NCI-H2107 treated with DMSO at 0.1 percent for 48 hours (cell line): ENCODE results near the gene ZNF93.
"Not testable (repeated sequence)": the region's sequence is repeated elsewhere in the genome, so short reads cannot be mapped to it uniquely, and the experiment has no call there.

Experiments
- DNase-seq: peaks from one replicate; lab custom pipeline; 2025; ENCODE audit not compliant: unreplicated experiment; lab: John Stamatoyannopoulos, UW

Gene ZNF93

GRCh38 chr19:19900729-19901444 lies at the start of gene ZNF93:
Gene ZNF93, plus strand, starts transcription at chr19:19900946. Its CDS starts 143 bp downstream, at chr19:19901089.
- DNase-seq: peak; percentile 82

- DNase-seq: not testable (repeated sequence)
Observed at GRCh38 chr19:19851740-19852139, 49.0 kb upstream of the ZNF93 start.

- DNase-seq: no peak
Observed at GRCh38 chr19:19858751-19859150, 42.0 kb upstream of the ZNF93 start.

DNA sequence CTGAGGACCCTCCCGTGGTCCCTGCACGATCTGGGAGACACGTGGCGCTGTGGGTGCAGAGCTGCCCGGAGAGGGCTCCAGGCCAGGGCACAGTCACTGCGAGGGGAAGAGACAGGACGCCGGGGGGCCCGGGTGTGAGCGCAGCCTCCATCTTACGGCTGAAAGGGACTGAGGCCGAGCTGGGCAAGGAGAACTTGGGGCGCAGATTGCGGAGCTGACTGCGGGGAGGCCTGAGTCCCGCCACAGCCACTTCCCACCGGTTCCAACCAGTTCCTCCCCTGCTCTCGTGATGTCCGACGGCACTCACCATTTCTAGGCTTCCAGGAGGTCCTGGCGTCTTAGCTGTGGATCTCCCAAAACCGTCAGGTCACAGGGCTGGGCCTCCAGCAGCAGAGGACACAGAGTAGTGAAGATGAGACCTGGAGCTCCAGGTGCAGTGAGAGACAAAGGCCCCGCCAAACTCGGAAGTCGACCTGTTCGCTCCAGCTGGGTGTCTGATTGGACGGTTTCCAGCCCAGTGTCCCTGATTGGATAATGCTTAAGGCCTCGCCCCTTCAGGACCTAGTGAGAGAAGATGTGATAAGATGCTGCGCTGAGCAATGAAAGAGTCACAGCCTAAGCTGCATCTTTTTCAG lies 39.9 kb upstream of the ZNF93 start:
- no peak for DNase-seq

DNA sequence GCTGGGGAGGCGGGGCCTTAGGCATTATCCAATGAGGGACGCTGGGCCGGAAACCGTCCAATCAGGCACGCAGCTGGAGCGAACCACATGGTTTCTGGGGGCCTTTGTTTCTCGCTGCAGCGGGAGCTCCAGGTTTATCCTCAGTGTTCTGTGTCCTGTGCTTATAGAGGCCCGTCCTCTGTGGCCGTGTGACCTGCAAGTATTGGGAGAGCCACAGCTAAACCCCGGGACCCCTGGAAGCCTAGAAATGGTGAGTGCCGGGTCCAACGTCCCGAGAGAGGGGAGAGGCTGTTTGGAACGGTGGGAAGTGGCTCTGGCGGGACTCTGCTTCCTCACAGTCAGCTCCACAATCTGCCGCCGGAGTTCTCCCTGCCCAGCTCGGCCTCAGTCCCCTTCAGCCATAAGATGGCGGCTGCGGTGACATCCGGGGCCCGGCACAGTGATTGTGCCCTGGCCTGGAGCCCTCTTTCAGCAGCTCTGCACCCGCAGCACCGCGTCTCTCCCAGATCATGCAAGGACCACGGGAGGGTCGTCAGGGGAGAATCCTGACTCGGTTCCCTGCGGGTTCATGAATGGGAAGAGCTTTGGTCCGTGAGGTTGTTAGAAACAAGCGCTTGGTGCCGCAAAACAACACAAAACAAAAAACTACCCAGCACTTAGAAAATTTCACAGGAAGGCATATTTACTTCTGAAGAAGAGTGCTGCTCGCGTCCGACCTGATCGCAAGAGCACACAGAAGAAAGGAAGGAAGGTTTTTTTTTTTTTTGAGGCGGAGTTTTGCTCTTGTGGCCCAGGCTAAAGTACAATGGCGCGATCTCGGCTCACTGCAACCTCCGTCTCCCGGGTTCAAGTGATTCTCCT lies 34.8 kb upstream of the ZNF93 start, which contains the start of gene ZNF253:
ZNF253 (plus strand) TSS at position 133 of the 861 bp plus-strand sequence; CDS start at position 248, 115 bp downstream.
- peak; percentile 94 for DNase-seq

GRCh38 chr19:19866611-19867248 lies 34.0 kb upstream of the ZNF93 start:
- no peak for DNase-seq

DNA sequence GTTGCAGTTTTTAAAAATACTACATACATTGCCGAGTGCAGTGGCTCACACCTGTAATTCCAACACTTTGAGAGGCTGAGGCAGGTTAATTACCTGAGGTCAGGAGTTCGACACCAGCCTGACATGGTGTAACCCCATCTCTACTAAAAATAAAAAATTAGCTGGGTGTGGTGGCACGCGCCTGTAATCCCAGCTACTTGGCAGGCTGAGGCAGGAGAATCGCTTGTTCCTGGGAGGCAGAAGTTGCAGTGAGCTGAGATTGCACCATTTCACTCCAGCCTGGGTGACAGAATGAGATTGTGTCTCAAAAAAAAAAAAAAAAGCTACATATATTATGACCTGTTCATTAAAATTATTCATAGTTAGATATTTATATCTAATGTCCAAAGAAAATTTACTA lies 30.7 kb upstream of the ZNF93 start:
- DNase-seq: not testable (repeated sequence)

GRCh38 chr19:19871932-19872331 lies 28.8 kb upstream of the ZNF93 start:
- DNase-seq: no peak

DNA sequence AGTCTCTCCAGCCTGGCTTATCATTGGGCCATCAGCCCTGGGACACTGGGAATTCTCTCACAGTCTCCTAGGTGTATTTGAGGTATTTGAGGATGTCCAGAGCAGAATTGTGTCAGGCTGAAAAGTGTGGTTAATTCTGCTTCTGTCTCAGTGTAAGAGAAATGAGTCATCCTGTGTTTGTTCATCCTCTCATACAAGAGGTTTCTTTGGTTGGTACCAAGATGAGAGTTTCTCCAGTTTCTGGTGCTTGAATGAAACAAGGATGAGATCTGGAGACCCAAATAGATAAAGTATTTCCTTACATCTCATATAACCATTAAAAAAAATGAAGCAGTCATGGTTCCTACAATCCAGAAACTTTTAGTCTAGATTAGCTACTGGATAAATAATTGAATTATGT lies 27.4 kb upstream of the ZNF93 start:
- DNase-seq: no peak

GRCh38 chr19:19877724-19878123 lies 23.0 kb upstream of the ZNF93 start:
- no peak for DNase-seq

DNA sequence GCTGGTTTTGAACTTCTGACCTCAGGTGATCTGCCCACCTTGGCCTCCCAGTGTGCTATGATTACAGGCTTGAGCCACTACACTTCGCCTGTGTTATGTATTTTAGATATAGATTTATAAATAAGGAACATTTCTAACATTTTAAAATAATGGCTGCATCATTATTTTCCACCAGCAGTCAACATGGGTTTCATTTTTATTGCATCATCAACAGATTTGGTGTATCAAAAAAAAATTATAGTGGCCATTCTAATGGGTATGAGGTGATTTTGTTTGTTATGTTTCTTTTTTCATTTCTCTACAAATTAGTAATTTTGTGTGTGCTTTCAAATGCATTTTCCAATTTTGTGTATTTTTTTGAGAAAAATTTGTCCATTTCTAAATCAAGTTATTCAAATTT lies 16.2 kb upstream of the ZNF93 start:
- DNase-seq: no peak

DNA sequence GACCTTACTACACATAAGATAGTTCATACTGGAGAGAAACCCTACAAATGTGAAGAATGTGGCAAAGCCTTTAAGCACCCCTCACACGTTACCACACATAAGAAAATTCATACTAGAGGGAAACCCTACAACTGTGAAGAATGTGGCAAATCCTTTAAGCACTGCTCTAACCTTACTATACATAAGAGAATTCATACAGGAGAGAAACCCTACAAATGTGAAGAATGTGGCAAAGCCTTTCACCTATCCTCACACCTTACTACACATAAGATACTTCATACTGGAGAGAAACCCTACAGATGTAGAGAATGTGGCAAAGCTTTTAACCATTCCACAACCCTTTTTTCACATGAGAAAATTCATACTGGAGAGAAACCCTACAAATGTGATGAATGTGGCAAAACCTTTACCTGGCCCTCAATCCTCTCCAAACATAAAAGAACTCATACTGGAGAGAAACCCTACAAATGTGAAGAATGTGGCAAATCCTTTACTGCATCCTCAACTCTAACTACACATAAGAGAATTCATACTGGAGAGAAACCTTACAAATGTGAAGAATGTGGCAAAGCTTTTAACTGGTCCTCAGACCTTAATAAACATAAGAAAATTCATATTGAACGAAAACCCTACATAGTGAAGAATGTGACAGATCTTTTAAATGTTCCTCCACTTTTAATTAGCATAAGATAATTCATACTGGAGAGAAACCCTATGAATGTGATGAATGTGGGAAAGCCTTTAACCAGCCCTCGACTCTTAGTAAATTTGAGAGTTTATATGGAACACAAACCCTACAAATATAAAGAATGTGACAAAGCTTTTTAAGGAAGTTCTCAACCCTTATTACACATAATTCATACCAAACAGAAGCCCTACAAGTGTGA lies 8.4 kb upstream of the ZNF93 start:
- DNase-seq: not testable (repeated sequence)

DNA sequence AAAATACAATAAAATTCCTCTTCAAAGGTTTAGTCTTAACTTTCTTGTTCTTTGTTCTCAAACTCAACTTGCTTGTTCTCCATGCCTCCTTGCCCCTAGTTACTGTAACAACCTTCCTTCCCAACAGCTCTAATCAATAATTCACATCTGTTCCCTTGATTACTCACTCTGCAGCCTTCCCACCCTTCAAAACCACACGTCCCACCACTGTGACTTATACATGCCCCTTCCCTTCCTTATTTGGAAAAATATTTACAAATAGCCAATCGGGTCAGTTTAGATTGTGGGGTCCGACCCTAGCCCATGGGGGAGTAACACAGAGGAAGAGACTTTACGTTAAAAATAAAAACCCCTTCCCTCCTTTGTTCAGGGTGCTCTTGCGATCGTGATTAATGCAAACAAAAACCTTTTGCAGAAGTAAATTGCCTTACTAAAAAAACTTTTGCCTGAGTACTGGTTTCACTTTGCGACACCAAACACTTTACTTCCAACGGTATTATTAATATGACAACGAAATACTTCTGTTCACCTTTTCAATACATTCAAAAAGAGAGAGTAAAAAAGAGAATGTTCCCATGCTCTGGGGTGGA lies 512 bp upstream of the ZNF93 start:
- no peak for DNase-seq

DNA sequence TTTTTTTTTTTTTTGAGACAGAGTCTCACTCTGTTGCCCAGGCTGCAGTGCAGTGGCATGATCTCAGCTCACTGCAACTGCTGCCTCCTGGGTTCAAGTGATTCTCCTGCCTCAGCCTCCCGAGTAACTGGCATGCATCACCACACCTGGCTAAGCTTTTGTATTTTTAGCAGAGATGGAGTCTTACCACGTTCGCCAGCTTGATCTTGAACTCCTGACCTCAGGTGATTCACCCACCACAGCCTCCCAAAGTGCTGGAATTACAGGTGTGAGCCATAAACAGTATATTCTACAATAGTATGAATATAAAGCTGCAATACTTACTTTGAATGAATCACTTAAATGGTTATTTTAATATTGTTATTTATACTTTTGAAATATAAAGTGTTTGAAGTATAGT lies 6.8 kb downstream of the ZNF93 start:
- not testable (repeated sequence) for DNase-seq

DNA sequence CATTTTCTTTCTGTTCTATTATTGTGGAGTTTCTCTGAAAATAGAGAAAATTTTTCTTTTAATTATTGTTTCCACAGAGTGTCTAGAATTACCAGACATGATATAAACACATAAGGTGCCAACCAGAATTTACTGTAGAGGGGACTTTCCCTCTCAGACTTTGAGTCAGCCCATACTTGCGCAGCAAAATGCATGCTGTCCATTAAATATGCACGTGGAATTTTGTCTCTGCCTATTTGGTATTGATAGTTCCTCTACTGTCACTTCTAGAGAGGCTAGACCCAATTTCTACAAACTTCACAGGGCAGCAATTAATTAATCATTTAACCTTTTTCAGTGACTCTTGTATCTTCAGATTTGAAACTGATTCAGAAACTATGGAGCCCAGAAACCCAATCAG lies 8.9 kb downstream of the ZNF93 start:
- DNase-seq: no peak

DNA sequence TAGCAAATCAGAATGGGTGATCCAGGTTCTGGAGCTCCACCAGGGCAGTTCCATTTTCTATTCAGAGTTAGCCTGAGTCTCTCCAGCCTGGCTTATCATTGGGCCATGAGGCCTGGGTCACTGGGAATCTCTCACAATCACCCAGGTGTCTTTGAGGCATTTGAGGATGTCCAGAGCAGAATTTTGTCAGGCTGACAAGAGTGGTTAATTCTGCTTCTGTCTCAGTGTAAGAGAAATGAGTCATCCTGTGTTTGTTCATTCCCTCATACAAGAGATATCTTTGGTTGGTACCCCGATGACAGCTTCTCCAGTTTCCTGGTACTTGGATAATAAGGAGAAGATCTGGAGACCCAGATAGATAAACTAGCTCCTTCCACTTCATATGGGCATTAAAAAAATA lies 10.4 kb downstream of the ZNF93 start:
- no peak for DNase-seq

- DNase-seq: no peak
Observed at GRCh38 chr19:19914596-19914995, 13.8 kb downstream of the ZNF93 start.

GRCh38 chr19:19930417-19930816 lies 29.7 kb downstream of the ZNF93 start:
- DNase-seq: not testable (repeated sequence)

DNA sequence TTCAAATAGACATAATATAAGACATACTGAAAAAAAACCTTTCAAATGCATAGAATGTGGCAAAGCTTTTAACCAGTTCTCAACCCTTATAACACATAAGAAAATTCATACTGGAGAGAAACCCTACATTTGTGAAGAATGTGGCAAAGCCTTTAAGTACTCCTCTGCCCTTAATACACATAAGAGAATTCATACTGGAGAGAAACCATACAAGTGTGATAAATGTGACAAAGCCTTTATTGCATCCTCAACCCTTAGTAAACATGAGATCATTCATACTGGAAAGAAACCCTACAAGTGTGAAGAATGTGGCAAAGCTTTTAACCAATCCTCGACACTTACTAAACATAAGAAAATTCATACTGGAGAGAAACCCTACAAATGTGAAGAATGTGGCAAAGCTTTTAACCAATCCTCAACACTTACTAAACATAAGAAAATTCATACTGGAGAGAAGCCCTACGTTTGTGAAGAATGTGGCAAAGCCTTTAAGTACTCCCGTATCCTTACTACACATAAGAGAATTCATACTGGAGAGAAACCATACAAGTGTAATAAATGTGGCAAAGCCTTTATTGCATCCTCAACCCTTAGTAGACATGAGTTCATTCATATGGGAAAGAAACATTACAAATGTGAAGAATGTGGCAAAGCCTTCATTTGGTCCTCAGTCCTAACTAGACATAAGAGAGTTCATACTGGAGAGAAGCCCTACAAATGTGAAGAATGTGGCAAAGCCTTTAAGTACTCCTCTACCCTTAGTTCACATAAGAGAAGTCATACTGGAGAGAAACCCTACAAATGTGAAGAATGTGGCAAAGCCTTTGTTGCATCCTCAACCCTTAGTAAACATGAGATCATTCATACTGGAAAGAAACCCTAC lies 32.9 kb downstream of the ZNF93 start:
- not testable (repeated sequence) for DNase-seq
